ENCODE data around the gene KIF3B.
"Not testable (repeated sequence)": the region's sequence is repeated elsewhere in the genome, so short reads cannot be mapped to it uniquely, and the experiment has no call there.

Gene KIF3B

GRCh38 chr20:32237419-32237818 lies 40.0 kb upstream of the KIF3B start:
- no peak for TF ChIP-seq CTCF (IDR thresholded peaks at IDR 0.05; ENCODE audit: low read length, missing control alignments)
- H3K4me3 ChIP-seq (replicated peaks; ENCODE audit: low read depth, low read length) = no peak overlapping the region
- no peak for DNase-seq (ENCODE audit: low read depth)

GRCh38 chr20:32238483-32239425 lies 38.7 kb upstream of the KIF3B start:
- DNase-seq (ENCODE audit: low read depth) = no peak
- TF ChIP-seq CTCF (IDR thresholded peaks at IDR 0.05; ENCODE audit: low read length, missing control alignments) = no peak
- no peak overlapping the region for H3K4me3 ChIP-seq (replicated peaks; ENCODE audit: low read depth, low read length)

GRCh38 chr20:32240205-32240604 lies 37.2 kb upstream of the KIF3B start:
- DNase-seq (ENCODE audit: low read depth) = no peak
- H3K4me3 ChIP-seq (replicated peaks; ENCODE audit: low read depth, low read length) = no peak overlapping the region

GRCh38 chr20:32241807-32242206 lies 35.6 kb upstream of the KIF3B start:
- TF ChIP-seq CTCF (IDR thresholded peaks at IDR 0.05; ENCODE audit: low read length, missing control alignments) = no peak
- no peak for DNase-seq (ENCODE audit: low read depth)
- no peak overlapping the region for H3K4me3 ChIP-seq (replicated peaks; ENCODE audit: low read depth, low read length)

More at GRCh38 chr20:32240205-32240604, 37.2 kb upstream of the KIF3B start:
- no peak for TF ChIP-seq CTCF (IDR thresholded peaks at IDR 0.05; ENCODE audit: low read length, missing control alignments)

- no peak for DNase-seq (ENCODE audit: low read depth)
- TF ChIP-seq CTCF (IDR thresholded peaks at IDR 0.05; ENCODE audit: low read length, missing control alignments) = no peak
- H3K4me3 ChIP-seq (replicated peaks; ENCODE audit: low read depth, low read length) = no peak overlapping the region
These were observed 33.2 kb upstream of the KIF3B start for GRCh38 chr20:32244150-32244823.

- DNase-seq (ENCODE audit: low read depth) = no peak
- H3K4me3 ChIP-seq (replicated peaks; ENCODE audit: low read depth, low read length) = no peak overlapping the region
- TF ChIP-seq CTCF (IDR thresholded peaks at IDR 0.05; ENCODE audit: low read length, missing control alignments) = no peak
These were observed 32.5 kb upstream of the KIF3B start for GRCh38 chr20:32244959-32245358.

GRCh38 chr20:32246208-32246607 lies 31.2 kb upstream of the KIF3B start:
- not testable (repeated sequence) for H3K4me3 ChIP-seq (replicated peaks; ENCODE audit: low read depth, low read length); DNase-seq (ENCODE audit: low read depth)
